Stomach (tissue), 19 donors: ENCODE data around the gene MRPS2. TPM values are rescaled to one million over a fixed set of nuclear protein-coding genes. Genes with fewer than 3 reads are reported as not detected.
"Not testable (repeated sequence)": the region's sequence is repeated elsewhere in the genome, so short reads cannot be mapped to it uniquely, and the experiment has no call there.

Experiments used
- DNase-seq, 2 donors: peaks; one replicate each; pipeline versions ENCODE4 v3.0.0 to v3.0.0-alpha.2; 2013 to 2019
- H3K27ac ChIP-seq, 5 donors: fragments of 200-600 bp in 4 of 5; sonication (generic) in 4 of 5; one replicate each; pipeline ENCODE4 v1.5.1; 2013 to 2019; ENCODE audit warnings: mild to moderate bottlenecking in 1 of 5, moderate library complexity in 1 of 5
- H3K27me3 ChIP-seq, 3 donors: fragments of 200-600 bp; sonication (generic); one replicate each; pipeline ENCODE4 v1.5.1; 2017 to 2019; ENCODE audit warnings: mixed run types in 1 of 3
- H3K36me3 ChIP-seq, 4 donors: fragments of 200-600 bp; sonication (generic); 1 replicate in 3 of 4; 2 replicates in 1 of 4; pipeline ENCODE4 v1.5.1; 2016 to 2019
- H3K4me1 ChIP-seq, 4 donors: fragments of 200-600 bp; sonication (generic); one replicate each; pipeline ENCODE4 v1.5.1; 2016 to 2019
- H3K4me3 ChIP-seq, 4 donors: fragments of 200-600 bp; sonication (generic) in 3 of 4; one replicate each; pipeline ENCODE4 v1.5.1; 2016 to 2019; ENCODE audit warnings: mild to moderate bottlenecking in 1 of 4
- H3K9me3 ChIP-seq, 4 donors: fragments of 200-600 bp; sonication (generic); one replicate each; pipeline ENCODE4 v1.5.1; 2016 to 2019
- CTCF ChIP-seq, 7 experiments: fragments of 450-650 bp in 4 of 7; fragments of 200-600 bp in 3 of 7; sonication (generic) in 3 of 7; IDR thresholded peaks; one replicate each; pipeline ENCODE4 v1.5.1; 2016 to 2019; ENCODE audit warnings: antibody characterized with exemption in 7 of 7, control low read depth in 2 of 7, mild to moderate bottlenecking in 1 of 7
- EP300 ChIP-seq: sonication (generic); formaldehyde crosslinking; IDR thresholded peaks from one replicate; pipeline ENCODE4 v1.6.1; 2017; ENCODE audit warnings: antibody characterized with exemption
- POLR2A ChIP-seq, 4 donors: fragments of 450-650 bp; IDR thresholded peaks; one replicate each; pipeline ENCODE4 v1.6.1; 2016; ENCODE audit warnings: antibody characterized with exemption in 4 of 4, control low read depth in 2 of 4, mild to moderate bottlenecking in 1 of 4, moderate library complexity in 1 of 4
- POLR2AphosphoS5 ChIP-seq, 3 donors: sonication (generic); formaldehyde crosslinking; IDR thresholded peaks; one replicate each; pipeline ENCODE4 v1.6.1; 2016; ENCODE audit warnings: antibody characterized with exemption in 3 of 3
- WGBS, 5 donors: extraction: QIAGEN DNeasy Blood & Tissue Kit in 3 of 5; methylation state at CpG; one replicate each; pipeline versions ENCODE4 v1.1.5 to v1.1.7; 2013 to 2018; 5-methylcytosine and 5-hydroxymethylcytosine counted together
- intact Hi-C: fragments of 100-400 bp; cut with DNase I; formaldehyde crosslinking; loops from one replicate; pipeline ENCODE4 v1.15.1; 2023; ENCODE audit warnings: low total_unique reads
- long read RNA-seq, 10 donors: transcript quantifications; one replicate each; lab custom pipeline, GENCODE V29; 2026
- polyA plus RNA-seq, 3 donors: library from polyadenylated mRNA; stranded (reverse); fragments of 200-250 nt; gene quantifications; one replicate each; pipeline ENCODE4 v1.2.3, GENCODE V29; 2013
- total RNA-seq, 5 donors: library from RNA; depleted of rRNA; stranded (reverse); fragments of >200 nt; gene quantifications; one replicate each; pipeline versions ENCODE4 v1.1.0 to v1.2.3, GENCODE V29; 2014 to 2016
- donor health status: healthy with polysubstance abuse.
- donor health status: Bipolar disorder and iron deficiency.
- donor health status: healthy.

Gene MRPS2
- total RNA-seq (10 to 100 TPM in 3 of 5 donors, 1 to 10 TPM in 2; 1.8 to 46.3 (median 36.2) TPM), polyA plus RNA-seq (10 to 100 TPM; 35.7 to 54.7 (median 44.0) TPM)
- long read RNA-seq, donor 1, transcript MRPS2-201 (4 exons, 1,510 nt): major isoform, 12 of 12 reads
- long read RNA-seq, donor 1, partial matches to known transcripts: 0 of 12 reads
- long read RNA-seq, donor 1, other reads (novel, unspliced or antisense): 0 of 12 reads
- long read RNA-seq, donor 2, transcript MRPS2-201 (4 exons, 1,510 nt): major isoform, 18 of 18 reads
- long read RNA-seq, donor 2, partial matches to known transcripts: 0 of 18 reads
- long read RNA-seq, donor 2, other reads (novel, unspliced or antisense): 0 of 18 reads
- long read RNA-seq, donor 3, transcript MRPS2-201 (4 exons, 1,510 nt): major isoform, 9 of 10 reads
- long read RNA-seq, donor 3, partial matches to known transcripts: 0 of 10 reads
- long read RNA-seq, donor 3, other reads (novel, unspliced or antisense): 0 of 10 reads
- long read RNA-seq, donor 4, partial matches to known transcripts: 0 of 1 reads
- long read RNA-seq, donor 4, other reads (novel, unspliced or antisense): 0 of 1 reads
- long read RNA-seq, donor 5, transcript MRPS2-201 (4 exons, 1,510 nt): major isoform, 33 of 34 reads
- long read RNA-seq, donor 5, partial matches to known transcripts: 0 of 34 reads
- long read RNA-seq, donor 5, other reads (novel, unspliced or antisense): 0 of 34 reads
- long read RNA-seq, donor 6, transcript MRPS2-201 (4 exons, 1,510 nt): major isoform, 47 of 47 reads
- long read RNA-seq, donor 6, partial matches to known transcripts: 0 of 47 reads
- long read RNA-seq, donor 6, other reads (novel, unspliced or antisense): 0 of 47 reads
- long read RNA-seq, donor 7, transcript MRPS2-201 (4 exons, 1,510 nt): major isoform, 21 of 22 reads
- long read RNA-seq, donor 7, partial matches to known transcripts: 0 of 22 reads
- long read RNA-seq, donor 7, other reads (novel, unspliced or antisense): 0 of 22 reads
- long read RNA-seq, donor 8, transcript MRPS2-201 (4 exons, 1,510 nt): major isoform, 9 of 9 reads
- long read RNA-seq, donor 8, partial matches to known transcripts: 0 of 9 reads
- long read RNA-seq, donor 8, other reads (novel, unspliced or antisense): 0 of 9 reads
- long read RNA-seq, donor 9, transcript MRPS2-201 (4 exons, 1,510 nt): major isoform, 13 of 29 reads
- long read RNA-seq, donor 9, partial matches to known transcripts: 15 of 29 reads
- long read RNA-seq, donor 9, other reads (novel, unspliced or antisense): 0 of 29 reads
- long read RNA-seq, donor 10, transcript MRPS2-201 (4 exons, 1,510 nt): major isoform, 5 of 6 reads
- long read RNA-seq, donor 10, partial matches to known transcripts: 0 of 6 reads
- long read RNA-seq, donor 10, other reads (novel, unspliced or antisense): 0 of 6 reads

GRCh38 chr9:135500525-135501260, at the start of gene MRPS2:
MRPS2 (plus strand) TSS chr9:135500682; CDS start chr9:135500711, 29 bp downstream.
- no peaks in the 10 kb centered on the region for H3K9me3 ChIP-seq
- H3K4me1 ChIP-seq: peaks cover 19 to 51% (median 39%) of the 10 kb centered on the region in 4 donors
- peaks cover 25 to 41% (median 37%) of the 10 kb centered on the region in 4 donors for H3K36me3 ChIP-seq
- DNase-seq: peak; percentile 89 to 97
- intact Hi-C loops: no loop called here
- peak in 5 of 7 experiments; percentile 72 to 91 (median 78) for TF ChIP-seq CTCF (IDR thresholded peaks at IDR 0.05)
- no peak for TF ChIP-seq EP300
- peak; percentile 50 to 79 (median 69) for TF ChIP-seq POLR2AphosphoS5 (IDR thresholded peaks at IDR 0.05)
- no peak for TF ChIP-seq POLR2A (IDR thresholded peaks at IDR 0.05)
- WGBS, 5 donors: 0 to 1% (median 1%) methylated on average over 42 to 92 of the region's 92 CpGs
- peak within 1 kb of the TSS; percentile 93 to 99 (median 98) for H3K4me3 ChIP-seq
- H3K27ac ChIP-seq: peak within 1 kb of the TSS; percentile 83 to 91 (median 85)
- no peaks in the 10 kb centered on the region for H3K27me3 ChIP-seq

DNA sequence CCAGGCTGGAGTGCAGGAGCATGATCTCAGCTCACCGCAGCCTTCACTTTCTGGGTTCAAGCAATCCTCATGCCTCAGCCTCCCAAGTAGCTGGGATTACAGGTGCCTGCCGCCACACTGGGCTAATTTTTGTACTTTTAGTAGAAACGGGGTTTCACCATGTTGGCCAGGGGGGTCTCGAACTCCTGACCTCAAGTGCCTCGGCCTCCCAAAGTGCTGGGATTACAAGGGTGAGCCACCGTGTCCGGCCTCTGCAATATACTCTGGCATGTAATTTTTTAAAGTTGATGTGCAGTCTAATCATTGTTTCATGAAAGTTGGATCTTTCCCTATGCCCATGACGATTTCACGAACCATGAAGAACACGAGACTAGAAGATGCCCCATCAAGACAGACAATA, 49.5 kb upstream of the MRPS2 start:
- TF ChIP-seq POLR2AphosphoS5 (IDR thresholded peaks at IDR 0.05) (no peak), CTCF (IDR thresholded peaks at IDR 0.05) (no peak), EP300 (no peak), POLR2A (IDR thresholded peaks at IDR 0.05) (no peak)
- peaks cover 0 to 38% (median 0%) of the 10 kb centered on the region in 3 donors for H3K27me3 ChIP-seq
- intact Hi-C loops: no loop called here
- H3K27ac ChIP-seq: no peak overlapping the region
- no peak overlapping the region for H3K4me3 ChIP-seq
- no peaks in the 10 kb centered on the region for H3K4me1 ChIP-seq
- no peaks in the 10 kb centered on the region for H3K36me3 ChIP-seq
- DNase-seq: no peak
- peaks cover 0 to 19% (median 14%) of the 10 kb centered on the region in 4 donors for H3K9me3 ChIP-seq
- WGBS, 5 donors: 90 to 96% (median 93%) methylated on average over 10 of the region's 10 CpGs

GRCh38 chr9:135451909-135452308, 48.6 kb upstream of the MRPS2 start:
- DNase-seq, H3K27ac ChIP-seq, H3K4me3 ChIP-seq, H3K4me1 ChIP-seq, intact Hi-C loops, H3K36me3 ChIP-seq: not testable (repeated sequence)
- WGBS, 5 donors: 71 to 80% (median 76%) methylated on average over 6 to 7 of the region's 7 CpGs
- peaks cover 0 to 43% (median 0%) of the 10 kb centered on the region in 3 donors for H3K27me3 ChIP-seq
- H3K9me3 ChIP-seq: peaks cover 0 to 19% (median 14%) of the 10 kb centered on the region in 4 donors

DNA sequence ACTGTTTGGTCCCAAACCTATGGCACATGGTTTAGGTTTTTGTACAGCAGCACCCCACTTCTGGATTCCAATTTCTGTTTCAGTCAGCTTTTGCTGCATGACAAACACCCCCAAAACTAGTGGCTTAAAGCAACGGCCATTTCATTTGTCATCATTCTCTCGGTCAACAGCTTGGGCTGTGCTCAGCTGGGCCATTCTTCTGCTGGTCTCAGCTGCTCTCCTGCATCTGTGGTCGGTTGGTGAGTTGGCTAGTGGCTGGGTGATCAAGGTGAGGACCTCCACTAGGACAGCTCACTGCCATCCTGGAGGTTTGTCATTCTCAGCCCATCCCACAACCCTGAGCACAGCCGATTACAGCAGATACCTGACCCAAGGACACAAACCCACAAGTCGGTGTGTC, 45.7 kb upstream of the MRPS2 start:
- no peak overlapping the region for H3K27ac ChIP-seq
- DNase-seq: no peak
- TF ChIP-seq POLR2AphosphoS5 (IDR thresholded peaks at IDR 0.05) (no peak), CTCF (IDR thresholded peaks at IDR 0.05) (no peak), POLR2A (IDR thresholded peaks at IDR 0.05) (no peak)
- H3K27me3 ChIP-seq: peaks cover 0 to 32% (median 0%) of the 10 kb centered on the region in 3 donors
- intact Hi-C loops: no loop called here
- peaks cover 0 to 19% (median 14%) of the 10 kb centered on the region in 4 donors for H3K9me3 ChIP-seq
- H3K36me3 ChIP-seq: no peaks in the 10 kb centered on the region
- no peak overlapping the region for H3K4me3 ChIP-seq
- no peaks in the 10 kb centered on the region for H3K4me1 ChIP-seq
- WGBS, 5 donors: 87 to 92% (median 92%) methylated on average over 5 of the region's 5 CpGs
